GM12801 (cell line): ENCODE data around the gene FXR2.

ENCODE experiments used
- CTCF ChIP-seq: IDR thresholded peaks from one replicate; pipeline ENCODE4 v1.5.1; 2011; ENCODE audit warnings: control low read depth; ENCODE audit not compliant: insufficient read length; ENCODE audit errors: extremely low read depth

FXR2 gene

GRCh38 chr17:7626307-7626706 is 11.6 kb upstream of the FXR2 start:
- no peak for TF ChIP-seq CTCF

- no peak for TF ChIP-seq CTCF
Observed at GRCh38 chr17:7623661-7624060, 9.0 kb upstream of the FXR2 start.

- TF ChIP-seq CTCF, result no peak
Observed at GRCh38 chr17:7620835-7621234, 6.1 kb upstream of the FXR2 start.

GRCh38 chr17:7618608-7619007 is 3.9 kb upstream of the FXR2 start:
- TF ChIP-seq CTCF, result no peak

GRCh38 chr17:7615265-7615747 is 609 bp upstream of the FXR2 start:
- TF ChIP-seq CTCF, result no peak

- TF ChIP-seq CTCF, result no peak
Observed at GRCh38 chr17:7613769-7614424, 800 bp downstream of the FXR2 start.

- no peak for TF ChIP-seq CTCF
Observed at GRCh38 chr17:7612294-7612640, 2.4 kb downstream of the FXR2 start.
